Esophagus muscularis mucosa (tissue), 3 donors: ENCODE results near the gene DTNBP1.

Experiments used
- CTCF ChIP-seq, 3 experiments: fragments of 200-600 bp in 2 of 3; fragments of 450-650 bp in 1 of 3; sonication (generic) in 2 of 3; IDR thresholded peaks; one replicate each; pipeline ENCODE4 v1.5.1; 2017 to 2019; ENCODE audit warnings: antibody characterized with exemption in 3 of 3, mild to moderate bottlenecking in 2 of 3, moderate library complexity in 1 of 3
- POLR2A ChIP-seq: fragments of 450-650 bp; IDR thresholded peaks from one replicate; pipeline ENCODE4 v1.6.1; 2017; ENCODE audit warnings: antibody characterized with exemption, moderate library complexity, mild to moderate bottlenecking, low read depth

GRCh38 chr6:15596186-15596896 lies 66.5 kb downstream of the DTNBP1 start:
- TF ChIP-seq POLR2A, result no peak
- TF ChIP-seq CTCF (IDR thresholded peaks at IDR 0.05), result no peak
